ENCODE data around the gene ARV1.
"Not testable (repeated sequence)": the region's sequence is repeated elsewhere in the genome, so short reads cannot be mapped to it uniquely, and the experiment has no call there.

ARV1 gene

GRCh38 chr1:231039161-231040018, 60.5 kb downstream of the ARV1 start:
- no peak for TF ChIP-seq CTCF (IDR thresholded peaks at IDR 0.05; ENCODE audit: extremely low read depth, missing control alignments)
- DNase-seq (ENCODE audit: low spot score): peak; percentile 70

- no peak for TF ChIP-seq CTCF (IDR thresholded peaks at IDR 0.05; ENCODE audit: extremely low read depth, missing control alignments)
- peak; percentile 95 for DNase-seq (ENCODE audit: low spot score)
These were observed 61.3 kb downstream of the ARV1 start, which contains the start of gene FAM89A for GRCh38 chr1:231040019-231040799. Gene FAM89A (minus strand): TSS chr1:231040254. CDS start chr1:231040211, 43 bp downstream.

- no peak for DNase-seq (ENCODE audit: low spot score)
- no peak for TF ChIP-seq CTCF (IDR thresholded peaks at IDR 0.05; ENCODE audit: extremely low read depth, missing control alignments)
These were observed 62.2 kb downstream of the ARV1 start for GRCh38 chr1:231040800-231041718.

GRCh38 chr1:231041719-231042261, 62.9 kb downstream of the ARV1 start:
- TF ChIP-seq CTCF (IDR thresholded peaks at IDR 0.05; ENCODE audit: extremely low read depth, missing control alignments): no peak
- no peak for DNase-seq (ENCODE audit: low spot score)

- TF ChIP-seq CTCF (IDR thresholded peaks at IDR 0.05; ENCODE audit: extremely low read depth, missing control alignments): no peak
- no peak for DNase-seq (ENCODE audit: low spot score)
These were observed 65.7 kb downstream of the ARV1 start for GRCh38 chr1:231044588-231044987.

- no peak for TF ChIP-seq CTCF (IDR thresholded peaks at IDR 0.05; ENCODE audit: extremely low read depth, missing control alignments)
- DNase-seq (ENCODE audit: low spot score): no peak
These were observed 66.4 kb downstream of the ARV1 start for GRCh38 chr1:231045286-231045685.

- not testable (repeated sequence) for DNase-seq (ENCODE audit: low spot score)
These were observed 67.2 kb downstream of the ARV1 start for GRCh38 chr1:231045921-231046729.
